Endothelial cell of umbilical vein (primary cell): ENCODE results near the gene ZBP1. TPM values are rescaled to one million over a fixed set of nuclear protein-coding genes. Genes with fewer than 3 reads are reported as not detected.

Experiments used
- BruUV-seq: library from RNA; stranded (reverse); fragments of 400-500 nt; replicated peaks from 2 replicates; lab custom pipeline; 2021; lab: Mats Ljungman, UMichigan
- CTCF ChIA-PET: fragments of 300-600, 350-600 bp; sonication (Branson Sonifier 250); formaldehyde crosslinking; loops from one replicate; lab custom pipeline; 2021; ENCODE audit warnings: antibody characterized with exemption, inconsistent platforms; lab: Charles Lee
- POLR2A ChIA-PET: fragments of 300-600, 350-600 bp; sonication (Branson Sonifier 250); formaldehyde crosslinking; loops from one replicate; lab custom pipeline; 2021; ENCODE audit warnings: antibody characterized with exemption, inconsistent platforms; lab: Charles Lee
- DNase-seq: peaks from one replicate; pipeline ENCODE4 v3.0.0-alpha.2; 2011; ENCODE audit warnings: low read depth, low spot score
- FAIRE-seq: peaks from 2 replicates; lab custom pipeline; 2011; peaks lifted over from hg19 to GRCh38; lab: Jason Lieb, UNC
- H2AFZ ChIP-seq: 2 replicates; pipeline ENCODE4 v1.6.0; 2012; ENCODE audit warnings: low read depth, low read length, control low read depth, inconsistent platforms
- H3K27ac ChIP-seq: 2 replicates; pipeline ENCODE4 v1.5.1; 2011; ENCODE audit warnings: low read depth, mild to moderate bottlenecking, control low read depth, low read length, moderate library complexity; ENCODE audit not compliant: insufficient read depth
- H3K27me3 ChIP-seq, 2 experiments: 2 replicates each; pipeline versions ENCODE4 v1.6.0 to v1.6.1; 2011; ENCODE audit warnings: low read length in 2 of 2, mixed read lengths in 1 of 2; ENCODE audit not compliant: control insufficient read depth in 2 of 2, insufficient read depth in 2 of 2
- H3K36me3 ChIP-seq, 2 experiments: 2 replicates in 1 of 2; 3 replicates in 1 of 2; pipeline ENCODE4 v1.5.1; 2011; ENCODE audit warnings: low read length in 2 of 2, mild to moderate bottlenecking in 1 of 2, moderate library complexity in 1 of 2; ENCODE audit not compliant: control insufficient read depth in 2 of 2, insufficient read depth in 2 of 2; ENCODE audit errors: extremely low read depth in 1 of 2
- H3K4me1 ChIP-seq: 3 replicates; pipeline ENCODE4 v1.5.1; 2011; ENCODE audit warnings: mild to moderate bottlenecking, low read length; ENCODE audit not compliant: control insufficient read depth, insufficient read depth; ENCODE audit errors: extremely low read depth
- H3K4me2 ChIP-seq: 2 replicates; pipeline ENCODE4 v1.6.1; 2011; ENCODE audit warnings: low read length, control low read depth, mixed read lengths; ENCODE audit not compliant: insufficient read depth
- H3K4me3 ChIP-seq, 3 experiments: fragments of 200-600 bp in 1 of 3; sonication (generic), shearing (Covaris generic) in 1 of 3; replicated peaks in 1 of 3; 2 replicates each; pipeline ENCODE4 v1.5.1; 2011 to 2016; ENCODE audit warnings: control low read depth in 3 of 3, low read length in 3 of 3, mild to moderate bottlenecking in 2 of 3, inconsistent platforms in 1 of 3, low read depth in 1 of 3, moderate library complexity in 1 of 3; ENCODE audit not compliant: insufficient read depth in 1 of 3
- H3K79me2 ChIP-seq: 2 replicates; pipeline ENCODE4 v1.6.0; 2012; ENCODE audit warnings: low read length, inconsistent platforms; ENCODE audit not compliant: control insufficient read depth, insufficient read depth
- H3K9ac ChIP-seq: replicated peaks from 2 replicates; pipeline ENCODE3; 2011; ENCODE audit warnings: low read length, control low read depth; ENCODE audit not compliant: insufficient read depth; ENCODE audit errors: extremely low read depth
- H3K9me1 ChIP-seq: replicated peaks from 3 replicates; pipeline ENCODE4 v1.6.0; 2011; ENCODE audit warnings: mild to moderate bottlenecking, low read length; ENCODE audit not compliant: control insufficient read depth, insufficient read depth; ENCODE audit errors: extremely low read depth
- H3K9me3 ChIP-seq: replicated peaks from 2 replicates; pipeline ENCODE4 v1.5.1; 2012; ENCODE audit warnings: low read length, inconsistent platforms; ENCODE audit not compliant: control insufficient read depth, insufficient read depth
- H4K20me1 ChIP-seq: replicated peaks from 2 replicates; pipeline ENCODE3; 2011; ENCODE audit warnings: mild to moderate bottlenecking, low read length; ENCODE audit not compliant: control insufficient read depth, insufficient read depth; ENCODE audit errors: extremely low read depth
- EZH2 ChIP-seq: IDR thresholded peaks from 2 replicates; pipeline ENCODE4 v1.6.1; 2012; ENCODE audit warnings: borderline replicate concordance, low read depth, mild to moderate bottlenecking, moderate library complexity, low read length, inconsistent platforms; ENCODE audit not compliant: severe bottlenecking
- FOS ChIP-seq: IDR thresholded peaks from 2 replicates; pipeline ENCODE4 v1.6.1; 2011; ENCODE audit warnings: mild to moderate bottlenecking, low read length, moderate library complexity, borderline replicate concordance; ENCODE audit not compliant: insufficient read depth
- GATA2 ChIP-seq: IDR thresholded peaks from 2 replicates; pipeline ENCODE4 v1.7.0; 2011; ENCODE audit warnings: low read depth, mild to moderate bottlenecking, moderate library complexity, mixed read lengths, low read length; ENCODE audit not compliant: insufficient read length, insufficient read depth
- JUN ChIP-seq: IDR thresholded peaks from 2 replicates; pipeline ENCODE4 v1.6.1; 2011; ENCODE audit warnings: borderline replicate concordance, low read depth; ENCODE audit not compliant: insufficient read length, insufficient read depth
- MAX ChIP-seq: IDR thresholded peaks from 2 replicates; pipeline ENCODE4 v1.6.1; 2011; ENCODE audit not compliant: insufficient read depth, insufficient read length
- MYC ChIP-seq: IDR thresholded peaks from one replicate; pipeline ENCODE4 v1.6.1; 2011; ENCODE audit warnings: mild to moderate bottlenecking, low read depth, low read length
- POLR2A ChIP-seq: IDR thresholded peaks from 2 replicates; pipeline ENCODE4 v1.6.1; 2012; ENCODE audit warnings: low read depth, mild to moderate bottlenecking, control low read depth, low read length
- POLR2AphosphoS5 ChIP-seq: IDR thresholded peaks from 2 replicates; pipeline ENCODE4 v1.6.1; 2012; ENCODE audit warnings: low read depth, mild to moderate bottlenecking, control low read depth, low read length, moderate library complexity; ENCODE audit not compliant: insufficient read depth
- dilution Hi-C: fragments of 300-500 bp; cut with MboI; formaldehyde crosslinking; loops from one replicate; pipeline ENCODE4 v1.15.0; 2019; ENCODE audit warnings: low sequenced_read_pairs; ENCODE audit not compliant: extremely low pct_ligation_motif_present
- intact Hi-C: fragments of 100-400 bp; cut with micrococcal nuclease; formaldehyde crosslinking; loops from one replicate; pipeline ENCODE4 v1.10.0; 2022
- polyA plus RNA-seq, 4 experiments: library from polyadenylated mRNA; depleted of rRNA in 3 of 4; stranded (reverse) in 3 of 4; unstranded in 1 of 4; fragments of >200 nt; gene quantifications; 2 replicates each; pipeline versions ENCODE4 v1.2.1 to v1.2.3, GENCODE V29; 2011 to 2012; ENCODE audit warnings: missing spikeins in 1 of 4
- total RNA-seq: library from RNA; stranded (reverse); gene quantifications from 2 replicates; pipeline ENCODE4 v1.2.3, GENCODE V29; 2021
- TF ChIP-seq, protein P1 (sequence below), 2 donors: IDR thresholded peaks; 1 replicate in 1 of 2; 2 replicates in 1 of 2; pipeline ENCODE4 v1.5.1; 2011; ENCODE audit warnings: low read length in 2 of 2, mild to moderate bottlenecking in 2 of 2, moderate library complexity in 2 of 2, control low read depth in 1 of 2, inconsistent platforms in 1 of 2, low read depth in 1 of 2; ENCODE audit not compliant: insufficient read depth in 1 of 2; ENCODE audit errors: extremely low read depth in 1 of 2

ZBP1 gene
- total and polyA plus RNA-seq, 2 donors (not counting 3 experiments of a cell fraction or from before 2014, with no cell fraction given) = not detected

GRCh38 chr20:57650266-57650665 lies 30.0 kb upstream of the ZBP1 start:
- TF ChIP-seq JUN (no peak), FOS (no peak), POLR2A (no peak), GATA2 (no peak), MAX (no peak), EZH2 (no peak), POLR2AphosphoS5 (no peak), MYC (no peak)
- TF ChIP-seq, protein P1, sequence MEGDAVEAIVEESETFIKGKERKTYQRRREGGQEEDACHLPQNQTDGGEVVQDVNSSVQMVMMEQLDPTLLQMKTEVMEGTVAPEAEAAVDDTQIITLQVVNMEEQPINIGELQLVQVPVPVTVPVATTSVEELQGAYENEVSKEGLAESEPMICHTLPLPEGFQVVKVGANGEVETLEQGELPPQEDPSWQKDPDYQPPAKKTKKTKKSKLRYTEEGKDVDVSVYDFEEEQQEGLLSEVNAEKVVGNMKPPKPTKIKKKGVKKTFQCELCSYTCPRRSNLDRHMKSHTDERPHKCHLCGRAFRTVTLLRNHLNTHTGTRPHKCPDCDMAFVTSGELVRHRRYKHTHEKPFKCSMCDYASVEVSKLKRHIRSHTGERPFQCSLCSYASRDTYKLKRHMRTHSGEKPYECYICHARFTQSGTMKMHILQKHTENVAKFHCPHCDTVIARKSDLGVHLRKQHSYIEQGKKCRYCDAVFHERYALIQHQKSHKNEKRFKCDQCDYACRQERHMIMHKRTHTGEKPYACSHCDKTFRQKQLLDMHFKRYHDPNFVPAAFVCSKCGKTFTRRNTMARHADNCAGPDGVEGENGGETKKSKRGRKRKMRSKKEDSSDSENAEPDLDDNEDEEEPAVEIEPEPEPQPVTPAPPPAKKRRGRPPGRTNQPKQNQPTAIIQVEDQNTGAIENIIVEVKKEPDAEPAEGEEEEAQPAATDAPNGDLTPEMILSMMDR (IDR thresholded peaks at IDR 0.05; ENCODE audit: extremely low read depth in 1 of 2, insufficient read depth in 1 of 2, low read depth in 1 of 2, low read length in 2 of 2) = no peak
- no peaks in the 10 kb centered on the region for H3K27me3 ChIP-seq
- H3K9ac ChIP-seq = no peak overlapping the region
- no peaks in the 10 kb centered on the region for H3K9me1 ChIP-seq
- H3K36me3 ChIP-seq = peaks cover 3 to 16% of the 10 kb centered on the region in 2 experiments
- no peaks in the 10 kb centered on the region for H3K4me1 ChIP-seq
- ChIA-PET POLR2A (no interaction called here), CTCF (interaction anchor here (1.0 kb wide), 1 partner anchor 530 kb away, joined by 3 read pairs; no protein-coding TSS in a partner anchor)
- no peak for DNase-seq
- no peak overlapping the region for H2AFZ ChIP-seq
- H3K79me2 ChIP-seq = no peaks in the 10 kb centered on the region
- H3K9me3 ChIP-seq = no peaks in the 10 kb centered on the region
- no peak overlapping the region for H3K4me2 ChIP-seq
- H3K27ac ChIP-seq = no peak overlapping the region
- no peak overlapping the region for H3K4me3 ChIP-seq
- BruUV-seq = no TSS peak
- no peaks in the 10 kb centered on the region for H4K20me1 ChIP-seq
- FAIRE-seq = no peak
- dilution Hi-C loops (no loop called here), intact Hi-C loops (loop anchor here (10.0 kb wide), 1 partner anchor 215 kb away; no protein-coding TSS in a partner anchor)
